ENCODE measurements around the gene PLEKHA8. TPM values are rescaled to one million over a fixed set of nuclear protein-coding genes. Genes with fewer than 3 reads are reported as not detected.

The PLEKHA8 gene
- total RNA-seq, 1 experiment from 2014 or later, result 38.1 TPM

DNA sequence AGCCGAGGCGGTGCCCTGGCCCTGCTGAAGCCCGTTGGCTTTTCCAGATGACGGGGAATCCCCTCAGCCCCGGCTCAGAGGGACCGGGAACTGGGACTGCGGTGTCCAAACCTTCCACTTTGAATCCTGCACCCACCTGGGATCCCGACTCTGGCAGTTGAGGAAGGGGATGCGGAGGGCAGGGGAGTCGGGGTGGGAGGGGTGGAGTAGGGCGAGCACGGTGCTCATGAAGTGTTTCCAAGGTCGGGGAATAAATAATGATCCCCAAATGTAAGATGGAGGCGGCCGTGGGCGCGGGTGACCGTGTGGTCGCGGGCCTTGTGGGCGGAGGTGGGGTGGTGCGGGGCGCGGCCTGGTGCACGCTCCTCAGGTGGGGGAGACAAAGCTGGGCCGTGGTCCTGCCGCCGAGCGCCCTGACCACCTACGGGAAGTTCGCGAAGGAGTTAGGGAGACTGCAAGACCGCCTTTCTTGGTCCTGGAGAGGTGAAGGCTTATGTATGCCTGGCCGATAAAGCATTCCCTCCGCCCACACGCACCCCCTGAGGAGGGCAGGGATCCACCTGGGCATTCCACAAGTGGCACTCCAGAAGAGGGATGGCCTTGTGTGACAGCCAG, 108.0 kb downstream of the PLEKHA8 start:
- CTCF ChIA-PET, result interaction anchor here (1.2 kb wide), 2 partner anchors 28 to 74 kb away, joined by 3 read pairs; no protein-coding TSS in a partner anchor
- Mint-ChIP-seq H3K9me3 (no peaks in the 10 kb centered on the region), H3K27ac (no peak overlapping the region), H3K27me3 (ENCODE audit: low read depth) (peaks cover 47% of the 10 kb centered on the region), H3K36me3 (no peaks in the 10 kb centered on the region), H3K4me1 (peaks cover 5% of the 10 kb centered on the region), H3K4me3 (peak overlapping the region; percentile 84)
- POLR2A ChIA-PET, result no interaction called here
- ATAC-seq, result peak; percentile 38
- DNase-seq (ENCODE audit: low spot score), result peak; percentile 25
- TF ChIP-seq, protein P1, sequence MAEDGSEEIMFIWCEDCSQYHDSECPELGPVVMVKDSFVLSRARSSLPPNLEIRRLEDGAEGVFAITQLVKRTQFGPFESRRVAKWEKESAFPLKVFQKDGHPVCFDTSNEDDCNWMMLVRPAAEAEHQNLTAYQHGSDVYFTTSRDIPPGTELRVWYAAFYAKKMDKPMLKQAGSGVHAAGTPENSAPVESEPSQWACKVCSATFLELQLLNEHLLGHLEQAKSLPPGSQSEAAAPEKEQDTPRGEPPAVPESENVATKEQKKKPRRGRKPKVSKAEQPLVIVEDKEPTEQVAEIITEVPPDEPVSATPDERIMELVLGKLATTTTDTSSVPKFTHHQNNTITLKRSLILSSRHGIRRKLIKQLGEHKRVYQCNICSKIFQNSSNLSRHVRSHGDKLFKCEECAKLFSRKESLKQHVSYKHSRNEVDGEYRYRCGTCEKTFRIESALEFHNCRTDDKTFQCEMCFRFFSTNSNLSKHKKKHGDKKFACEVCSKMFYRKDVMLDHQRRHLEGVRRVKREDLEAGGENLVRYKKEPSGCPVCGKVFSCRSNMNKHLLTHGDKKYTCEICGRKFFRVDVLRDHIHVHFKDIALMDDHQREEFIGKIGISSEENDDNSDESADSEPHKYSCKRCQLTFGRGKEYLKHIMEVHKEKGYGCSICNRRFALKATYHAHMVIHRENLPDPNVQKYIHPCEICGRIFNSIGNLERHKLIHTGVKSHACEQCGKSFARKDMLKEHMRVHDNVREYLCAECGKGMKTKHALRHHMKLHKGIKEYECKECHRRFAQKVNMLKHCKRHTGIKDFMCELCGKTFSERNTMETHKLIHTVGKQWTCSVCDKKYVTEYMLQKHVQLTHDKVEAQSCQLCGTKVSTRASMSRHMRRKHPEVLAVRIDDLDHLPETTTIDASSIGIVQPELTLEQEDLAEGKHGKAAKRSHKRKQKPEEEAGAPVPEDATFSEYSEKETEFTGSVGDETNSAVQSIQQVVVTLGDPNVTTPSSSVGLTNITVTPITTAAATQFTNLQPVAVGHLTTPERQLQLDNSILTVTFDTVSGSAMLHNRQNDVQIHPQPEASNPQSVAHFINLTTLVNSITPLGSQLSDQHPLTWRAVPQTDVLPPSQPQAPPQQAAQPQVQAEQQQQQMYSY (CRISPR knock-in tag; IDR thresholded peaks at IDR 0.05), result no peak
- TF ChIP-seq, protein P2, sequence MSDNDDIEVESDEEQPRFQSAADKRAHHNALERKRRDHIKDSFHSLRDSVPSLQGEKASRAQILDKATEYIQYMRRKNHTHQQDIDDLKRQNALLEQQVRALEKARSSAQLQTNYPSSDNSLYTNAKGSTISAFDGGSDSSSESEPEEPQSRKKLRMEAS (CRISPR knock-in tag; IDR thresholded peaks at IDR 0.05), result 0 out of 2 replicates have a peak, but pooled peaks have one; percentile 29

DNA sequence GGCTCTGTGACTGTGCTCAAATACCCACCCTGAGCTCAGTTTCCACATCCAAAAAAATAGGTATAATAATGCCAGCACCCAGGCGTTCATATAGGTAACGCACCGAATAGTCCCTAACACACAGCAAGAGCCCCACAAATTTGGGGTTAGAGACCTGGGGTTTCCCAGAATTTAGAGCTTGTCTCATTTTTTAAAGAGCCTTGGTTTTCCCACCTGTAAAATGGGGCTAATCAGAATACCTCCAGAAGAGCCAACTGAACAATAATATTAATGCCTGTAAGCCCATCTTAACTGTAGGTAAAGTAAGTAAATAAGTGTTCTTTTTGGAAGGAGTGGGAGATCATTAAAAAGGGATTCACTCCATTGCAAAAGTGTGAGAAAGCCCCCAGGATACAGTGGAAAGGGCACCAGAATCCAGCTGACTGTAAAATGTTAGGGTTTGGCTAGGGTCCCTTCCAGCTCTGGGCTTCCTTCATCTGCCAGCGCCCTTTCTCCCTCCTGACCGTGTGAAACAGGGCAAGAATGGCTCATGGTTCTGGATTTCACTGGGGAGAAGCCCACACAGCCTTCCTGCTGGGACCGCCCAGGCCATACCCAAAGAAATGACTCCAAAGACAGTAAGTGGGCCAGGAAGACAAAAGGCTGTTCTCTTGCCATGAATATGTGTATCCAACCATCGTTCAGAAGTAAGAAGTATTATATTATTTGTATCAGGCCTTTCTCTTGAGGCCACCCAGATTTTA, 108.7 kb downstream of the PLEKHA8 start:
- ChIA-PET POLR2A (no interaction called here), CTCF (interaction anchor here (1.2 kb wide), 1 partner anchor 27 kb away, joined by 3 read pairs; no protein-coding TSS in a partner anchor)
- TF ChIP-seq ZNF317 (CRISPR knock-in tag; IDR thresholded peaks at IDR 0.05; ENCODE audit: borderline replicate concordance, low read depth) (no peak), GTF2I (CRISPR knock-in tag; conservative IDR thresholded peaks at IDR 0.05) (peak; percentile 64; the same call in 1 of the 2 replicates)
- DNase-seq (ENCODE audit: low spot score) (no peak), ATAC-seq (no peak)
- H3K36me3 Mint-ChIP-seq, result no peaks in the 10 kb centered on the region
- no peaks in the 10 kb centered on the region for H3K9me3 Mint-ChIP-seq
- H3K4me1 Mint-ChIP-seq, result peaks cover 5% of the 10 kb centered on the region
- H3K4me3 Mint-ChIP-seq, result peak overlapping the region; percentile 84
- peaks cover 47% of the 10 kb centered on the region for H3K27me3 Mint-ChIP-seq (ENCODE audit: low read depth)
- H3K27ac Mint-ChIP-seq, result no peak overlapping the region

DNA sequence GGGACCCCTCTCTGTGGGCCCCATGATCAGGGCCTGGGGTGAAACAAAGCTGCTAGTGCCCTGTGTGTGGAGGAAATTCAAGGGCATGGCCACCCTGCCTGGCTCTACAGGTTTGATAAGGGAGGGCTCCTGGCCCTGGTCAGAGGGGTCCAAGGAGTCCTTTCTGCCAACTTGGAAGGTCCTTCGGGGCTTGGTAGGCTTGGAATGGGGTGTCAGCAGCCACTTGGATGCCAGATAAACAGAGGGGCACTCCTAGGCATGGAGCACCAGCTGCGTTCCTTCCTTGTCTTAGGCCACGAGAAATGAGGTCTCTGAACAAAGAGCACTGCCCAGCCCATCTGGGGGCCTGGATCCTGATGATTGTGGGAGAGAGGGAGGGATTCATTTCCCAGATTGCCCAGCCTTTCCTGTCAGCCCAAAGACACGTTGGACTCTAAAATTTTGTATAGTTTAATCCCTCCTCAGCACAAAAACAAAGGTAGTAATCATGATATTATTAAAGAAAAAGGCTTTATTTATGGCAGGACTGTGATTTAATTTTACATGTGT, 111.7 kb downstream of the PLEKHA8 start:
- POLR2A ChIA-PET, result no interaction called here
- Mint-ChIP-seq H3K27me3 (ENCODE audit: low read depth) (peaks cover 30% of the 10 kb centered on the region), H3K36me3 (no peaks in the 10 kb centered on the region), H3K4me1 (0 out of 2 replicates have a peak, but pooled peaks cover 3% of the 10 kb centered on the region), H3K27ac (no peak overlapping the region), H3K9me3 (no peaks in the 10 kb centered on the region), H3K4me3 (no peak overlapping the region)
- CTCF ChIA-PET, result no interaction called here
- no peak for DNase-seq (ENCODE audit: low spot score)
- TF ChIP-seq, protein P3, sequence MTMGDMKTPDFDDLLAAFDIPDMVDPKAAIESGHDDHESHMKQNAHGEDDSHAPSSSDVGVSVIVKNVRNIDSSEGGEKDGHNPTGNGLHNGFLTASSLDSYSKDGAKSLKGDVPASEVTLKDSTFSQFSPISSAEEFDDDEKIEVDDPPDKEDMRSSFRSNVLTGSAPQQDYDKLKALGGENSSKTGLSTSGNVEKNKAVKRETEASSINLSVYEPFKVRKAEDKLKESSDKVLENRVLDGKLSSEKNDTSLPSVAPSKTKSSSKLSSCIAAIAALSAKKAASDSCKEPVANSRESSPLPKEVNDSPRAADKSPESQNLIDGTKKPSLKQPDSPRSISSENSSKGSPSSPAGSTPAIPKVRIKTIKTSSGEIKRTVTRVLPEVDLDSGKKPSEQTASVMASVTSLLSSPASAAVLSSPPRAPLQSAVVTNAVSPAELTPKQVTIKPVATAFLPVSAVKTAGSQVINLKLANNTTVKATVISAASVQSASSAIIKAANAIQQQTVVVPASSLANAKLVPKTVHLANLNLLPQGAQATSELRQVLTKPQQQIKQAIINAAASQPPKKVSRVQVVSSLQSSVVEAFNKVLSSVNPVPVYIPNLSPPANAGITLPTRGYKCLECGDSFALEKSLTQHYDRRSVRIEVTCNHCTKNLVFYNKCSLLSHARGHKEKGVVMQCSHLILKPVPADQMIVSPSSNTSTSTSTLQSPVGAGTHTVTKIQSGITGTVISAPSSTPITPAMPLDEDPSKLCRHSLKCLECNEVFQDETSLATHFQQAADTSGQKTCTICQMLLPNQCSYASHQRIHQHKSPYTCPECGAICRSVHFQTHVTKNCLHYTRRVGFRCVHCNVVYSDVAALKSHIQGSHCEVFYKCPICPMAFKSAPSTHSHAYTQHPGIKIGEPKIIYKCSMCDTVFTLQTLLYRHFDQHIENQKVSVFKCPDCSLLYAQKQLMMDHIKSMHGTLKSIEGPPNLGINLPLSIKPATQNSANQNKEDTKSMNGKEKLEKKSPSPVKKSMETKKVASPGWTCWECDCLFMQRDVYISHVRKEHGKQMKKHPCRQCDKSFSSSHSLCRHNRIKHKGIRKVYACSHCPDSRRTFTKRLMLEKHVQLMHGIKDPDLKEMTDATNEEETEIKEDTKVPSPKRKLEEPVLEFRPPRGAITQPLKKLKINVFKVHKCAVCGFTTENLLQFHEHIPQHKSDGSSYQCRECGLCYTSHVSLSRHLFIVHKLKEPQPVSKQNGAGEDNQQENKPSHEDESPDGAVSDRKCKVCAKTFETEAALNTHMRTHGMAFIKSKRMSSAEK (CRISPR knock-in tag; IDR thresholded peaks at IDR 0.05; ENCODE audit: borderline replicate concordance), result no peak
- TF ChIP-seq, protein P4, sequence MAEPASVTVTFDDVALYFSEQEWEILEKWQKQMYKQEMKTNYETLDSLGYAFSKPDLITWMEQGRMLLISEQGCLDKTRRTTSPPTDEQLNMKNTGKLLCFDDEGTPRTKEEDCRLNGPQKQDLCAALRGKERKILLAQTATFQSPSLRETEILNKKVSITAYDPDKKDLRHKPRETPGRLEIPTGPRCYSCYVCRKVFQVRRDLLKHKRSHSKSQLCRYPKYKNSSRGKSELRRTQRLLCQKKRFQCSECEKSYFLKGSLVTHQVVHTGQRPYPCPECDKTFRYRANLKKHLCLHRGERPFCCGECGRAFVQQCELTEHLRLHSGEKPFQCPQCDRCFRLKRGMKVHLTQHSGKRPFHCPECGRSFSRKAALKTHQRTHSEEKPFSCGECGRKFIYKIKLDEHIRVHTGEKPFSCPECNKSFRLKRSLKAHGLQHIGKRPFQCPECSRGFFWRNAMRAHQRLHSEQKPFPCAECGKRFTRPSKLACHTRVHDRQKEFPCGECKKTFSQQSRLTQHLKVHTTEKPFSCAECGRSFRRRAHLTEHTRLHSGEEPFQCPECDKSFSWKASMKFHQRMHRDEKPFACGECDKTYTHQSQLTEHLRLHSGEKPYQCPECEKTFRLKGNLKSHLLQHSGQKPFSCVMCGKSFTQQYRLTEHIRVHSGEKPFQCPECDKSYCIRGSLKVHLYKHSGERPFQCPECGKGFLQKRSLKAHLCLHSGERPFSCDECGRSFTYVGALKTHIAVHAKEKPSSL (CRISPR knock-in tag; conservative IDR thresholded peaks at IDR 0.05), result no peak
- TF ChIP-seq NR3C1 (CRISPR knock-in tag; conservative IDR thresholded peaks at IDR 0.05; ENCODE audit: low read depth) (no peak), TCF7 (CRISPR knock-in tag; IDR thresholded peaks at IDR 0.05; ENCODE audit: low read depth) (no peak), SMAD4 (CRISPR knock-in tag; IDR thresholded peaks at IDR 0.05) (no peak), OVOL2 (CRISPR knock-in tag; IDR thresholded peaks at IDR 0.05; ENCODE audit: borderline replicate concordance) (no peak), ZNF416 (CRISPR knock-in tag; IDR thresholded peaks at IDR 0.05) (no peak), TEAD1 (CRISPR knock-in tag; IDR thresholded peaks at IDR 0.05) (no peak), GTF2I (CRISPR knock-in tag; conservative IDR thresholded peaks at IDR 0.05) (no peak), NFE2L1 (CRISPR knock-in tag; IDR thresholded peaks at IDR 0.05) (no peak)
- TF ChIP-seq, protein P5, sequence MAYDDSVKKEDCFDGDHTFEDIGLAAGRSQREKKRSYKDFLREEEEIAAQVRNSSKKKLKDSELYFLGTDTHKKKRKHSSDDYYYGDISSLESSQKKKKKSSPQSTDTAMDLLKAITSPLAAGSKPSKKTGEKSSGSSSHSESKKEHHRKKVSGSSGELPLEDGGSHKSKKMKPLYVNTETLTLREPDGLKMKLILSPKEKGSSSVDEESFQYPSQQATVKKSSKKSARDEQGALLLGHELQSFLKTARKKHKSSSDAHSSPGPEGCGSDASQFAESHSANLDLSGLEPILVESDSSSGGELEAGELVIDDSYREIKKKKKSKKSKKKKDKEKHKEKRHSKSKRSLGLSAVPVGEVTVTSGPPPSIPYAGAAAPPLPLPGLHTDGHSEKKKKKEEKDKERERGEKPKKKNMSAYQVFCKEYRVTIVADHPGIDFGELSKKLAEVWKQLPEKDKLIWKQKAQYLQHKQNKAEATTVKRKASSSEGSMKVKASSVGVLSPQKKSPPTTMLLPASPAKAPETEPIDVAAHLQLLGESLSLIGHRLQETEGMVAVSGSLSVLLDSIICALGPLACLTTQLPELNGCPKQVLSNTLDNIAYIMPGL (CRISPR knock-in tag; IDR thresholded peaks at IDR 0.05), result no peak
- ATAC-seq, result no peak
